ENCODE measurements around the gene CIAPIN1. TPM values are rescaled to one million over a fixed set of nuclear protein-coding genes. Genes with fewer than 3 reads are reported as not detected.

The CIAPIN1 gene
- total RNA-seq, 2 experiments from 2014 or later: 53.3 to 53.4 TPM

- ChIA-PET POLR2A (interaction anchor here (1.0 to 6.9 kb wide), 4 partner anchors 8 to 21 kb away, joined by 3 to 29 read pairs (median 17); partner anchors contain the start of genes DOK4 and POLR2C), CTCF (interaction anchor here (1.0 to 8.2 kb wide), 6 partner anchors 8 to 104 kb away, joined by 3 to 71 read pairs (median 15); partner anchors contain the start of genes DOK4 and POLR2C)
- DNase-seq: no peak
- H3K4me3 Mint-ChIP-seq: no peak overlapping the region
- H3K36me3 Mint-ChIP-seq (ENCODE audit: low read depth): peaks cover 14% of the 10 kb centered on the region
- no peaks in the 10 kb centered on the region for H3K9me3 Mint-ChIP-seq
- no peaks in the 10 kb centered on the region for H3K27me3 Mint-ChIP-seq
- ATAC-seq: no peak
- H3K4me1 Mint-ChIP-seq (ENCODE audit: low read depth): peaks cover 15% of the 10 kb centered on the region
- intact Hi-C loops (cut with micrococcal nuclease): no loop called here
- no peak for TF ChIP-seq CTCF (IDR thresholded peaks at IDR 0.05)
- no peak overlapping the region for H3K27ac Mint-ChIP-seq
Observed at GRCh38 chr16:57472665-57473060, 25.5 kb upstream of the CIAPIN1 start.

GRCh38 chr16:57471852-57472664 lies 24.9 kb upstream of the CIAPIN1 start:
- Mint-ChIP-seq H3K9me3 (no peaks in the 10 kb centered on the region), H3K36me3 (ENCODE audit: low read depth) (peaks cover 17% of the 10 kb centered on the region), H3K27ac (peak overlapping the region; percentile 41), H3K4me3 (no peak overlapping the region), H3K27me3 (no peaks in the 10 kb centered on the region), H3K4me1 (ENCODE audit: low read depth) (peaks cover 15% of the 10 kb centered on the region)
- DNase-seq (no peak), ATAC-seq (no peak)
- no peak for TF ChIP-seq CTCF (IDR thresholded peaks at IDR 0.05)
- intact Hi-C loops (cut with micrococcal nuclease): no loop called here
- POLR2A ChIA-PET: interaction anchor here (1.0 to 6.9 kb wide), 5 partner anchors 7 to 21 kb away, joined by 3 to 29 read pairs (median 12); partner anchors contain the start of genes DOK4 and POLR2C
- CTCF ChIA-PET: interaction anchor here (1.0 to 3.4 kb wide), 4 partner anchors 8 to 48 kb away, joined by 3 to 20 read pairs (median 9); partner anchors contain the start of genes DOK4 and POLR2C

- Mint-ChIP-seq H3K27ac (no peak overlapping the region), H3K4me1 (ENCODE audit: low read depth) (peaks cover 10% of the 10 kb centered on the region), H3K36me3 (ENCODE audit: low read depth) (peaks cover 19% of the 10 kb centered on the region), H3K27me3 (no peaks in the 10 kb centered on the region), H3K4me3 (no peak overlapping the region), H3K9me3 (no peaks in the 10 kb centered on the region)
- no peak for TF ChIP-seq CTCF (IDR thresholded peaks at IDR 0.05)
- DNase-seq: no peak
- POLR2A ChIA-PET: interaction anchor here (0.6 to 6.9 kb wide), 5 partner anchors 8 to 39 kb away, joined by 3 to 29 read pairs (median 4); partner anchors contain the start of genes DOK4 and POLR2C
- intact Hi-C loops (cut with micrococcal nuclease): no loop called here
- CTCF ChIA-PET: interaction anchor here (2.2 kb wide), 2 partner anchors 9 to 49 kb away, joined by 5 to 13 read pairs; partner anchors contain the start of gene POLR2C
- no peak for ATAC-seq
Observed at GRCh38 chr16:57471209-57471608, 24.0 kb upstream of the CIAPIN1 start.

GRCh38 chr16:57470711-57471110 lies 23.5 kb upstream of the CIAPIN1 start:
- peaks cover 22% of the 10 kb centered on the region for H3K36me3 Mint-ChIP-seq (ENCODE audit: low read depth)
- CTCF ChIA-PET: interaction anchor here (2.2 kb wide), 2 partner anchors 8 to 49 kb away, joined by 5 to 13 read pairs; partner anchors contain the start of gene POLR2C
- H3K27me3 Mint-ChIP-seq: no peaks in the 10 kb centered on the region
- H3K9me3 Mint-ChIP-seq: no peaks in the 10 kb centered on the region
- DNase-seq (no peak), ATAC-seq (no peak)
- intact Hi-C loops (cut with micrococcal nuclease): no loop called here
- peaks cover 7% of the 10 kb centered on the region for H3K4me1 Mint-ChIP-seq (ENCODE audit: low read depth)
- POLR2A ChIA-PET: interaction anchor here (0.6 to 6.9 kb wide), 3 partner anchors 8 to 40 kb away, joined by 4 to 29 read pairs (median 4); partner anchors contain the start of genes DOK4 and POLR2C
- H3K4me3 Mint-ChIP-seq: no peak overlapping the region
- no peak overlapping the region for H3K27ac Mint-ChIP-seq
- no peak for TF ChIP-seq CTCF (IDR thresholded peaks at IDR 0.05)

Data from activated CD8-positive, alpha-beta T cell treated with anti-CD3 and anti-CD28 coated beads for 36 hours (primary cell).